WTC11 (cell line): ENCODE data around the gene TTLL12. TPM values are rescaled to one million over a fixed set of nuclear protein-coding genes. Genes with fewer than 3 reads are reported as not detected.

Source experiments
- ATAC-seq: fragments of 200-7000 bp; cut with Tn5 transposase; 2 replicates; pipeline ENCODE4 v1.10.0; 2021; ENCODE audit warnings: mild to moderate bottlenecking, moderate library complexity
- CTCF ChIA-PET: fragments of 300-600 bp; sonication (Branson Sonifier 250); formaldehyde crosslinking; loops from one replicate; lab custom pipeline; 2021; ENCODE audit warnings: antibody characterized with exemption; lab: Charles Lee
- POLR2A ChIA-PET: fragments of 350-600 bp; sonication (Branson Sonifier 250); formaldehyde crosslinking; loops from one replicate; lab custom pipeline; 2021; ENCODE audit warnings: antibody characterized with exemption; lab: Charles Lee
- DNase-seq: peaks from one replicate; pipeline ENCODE4 v3.0.0; 2021; ENCODE audit warnings: low spot score
- H3K27ac Mint-ChIP-seq: 2 replicates; pipeline ENCODE4 v1.8.0; 2021; ENCODE audit warnings: mixed read lengths
- H3K27me3 Mint-ChIP-seq: 2 replicates; pipeline ENCODE4 v1.8.0; 2021; ENCODE audit warnings: low read depth, mild to moderate bottlenecking, moderate library complexity, mixed read lengths
- H3K36me3 Mint-ChIP-seq: 2 replicates; pipeline ENCODE4 v1.8.0; 2021; ENCODE audit warnings: mixed read lengths
- H3K4me1 Mint-ChIP-seq: 2 replicates; pipeline ENCODE4 v1.8.0; 2022; ENCODE audit warnings: mixed read lengths
- H3K4me3 Mint-ChIP-seq: 2 replicates; pipeline ENCODE4 v1.8.0; 2021; ENCODE audit warnings: mild to moderate bottlenecking, moderate library complexity, mixed read lengths
- H3K9me3 Mint-ChIP-seq: 2 replicates; pipeline ENCODE4 v1.8.0; 2021; ENCODE audit warnings: mixed read lengths
- ATF1 ChIP-seq: sonication (generic); formaldehyde crosslinking; IDR thresholded peaks from 2 replicates; pipeline ENCODE4 v1.8.1; 2023; ENCODE audit warnings: mild to moderate bottlenecking, moderate library complexity, missing genetic modification reagents
- CREM ChIP-seq: sonication (generic); formaldehyde crosslinking; IDR thresholded peaks from 2 replicates; pipeline ENCODE4 v1.8.1; 2022; ENCODE audit warnings: mild to moderate bottlenecking, missing genetic modification reagents, moderate library complexity
- GABPB1 ChIP-seq: sonication (generic); formaldehyde crosslinking; IDR thresholded peaks from 2 replicates; pipeline ENCODE4 v1.8.1; 2023; ENCODE audit warnings: mild to moderate bottlenecking, missing genetic modification reagents
- SMAD4 ChIP-seq: sonication (generic); formaldehyde crosslinking; IDR thresholded peaks from 2 replicates; pipeline ENCODE4 v1.8.0; 2022; ENCODE audit warnings: mild to moderate bottlenecking, missing genetic modification reagents
- SOX15 ChIP-seq: fragments of 250-450 bp; sonication (Bioruptor Pico); IDR thresholded peaks from 2 replicates; pipeline ENCODE4 v1.9.0; 2021; ENCODE audit warnings: mild to moderate bottlenecking
- TP53 ChIP-seq: sonication (generic); formaldehyde crosslinking; IDR thresholded peaks from 2 replicates; pipeline ENCODE4 v1.8.1; 2023; ENCODE audit warnings: mild to moderate bottlenecking, missing genetic modification reagents
- ZNF219 ChIP-seq: sonication (generic); formaldehyde crosslinking; IDR thresholded peaks from 2 replicates; pipeline ENCODE4 v1.8.0; 2023; ENCODE audit warnings: missing genetic modification reagents, mild to moderate bottlenecking, borderline replicate concordance
- ZNF416 ChIP-seq: fragments of 250-450 bp; sonication (Bioruptor Pico); IDR thresholded peaks from 2 replicates; pipeline ENCODE4 v1.9.0; 2021; ENCODE audit warnings: mild to moderate bottlenecking, inconsistent platforms
- total RNA-seq: library from RNA; stranded (reverse); gene quantifications from 3 replicates; pipeline ENCODE4 v1.2.3, GENCODE V29; 2021
- TF ChIP-seq, protein P1 (sequence below): sonication (generic); formaldehyde crosslinking; conservative IDR thresholded peaks from 2 replicates; pipeline ENCODE4 v1.8.1; 2023; ENCODE audit warnings: mild to moderate bottlenecking, low read depth, missing genetic modification reagents, moderate library complexity
- TF ChIP-seq, protein P2 (sequence below): fragments of 250-450 bp; sonication (Bioruptor Pico); IDR thresholded peaks from 2 replicates; pipeline ENCODE4 v1.9.0; 2021; ENCODE audit warnings: moderate library complexity, mild to moderate bottlenecking, inconsistent platforms, borderline replicate concordance
- TF ChIP-seq, protein P3 (sequence below): sonication (generic); formaldehyde crosslinking; IDR thresholded peaks from 2 replicates; pipeline ENCODE4 v1.8.1; 2023; ENCODE audit warnings: mild to moderate bottlenecking, moderate library complexity, missing genetic modification reagents
- TF ChIP-seq, protein P4 (sequence below): sonication (generic); formaldehyde crosslinking; IDR thresholded peaks from 2 replicates; pipeline ENCODE4 v1.8.1; 2022; ENCODE audit warnings: missing genetic modification reagents, borderline replicate concordance
- TF ChIP-seq, protein P5 (sequence below): fragments of 250-450 bp; sonication (Bioruptor Pico); IDR thresholded peaks from 2 replicates; pipeline ENCODE4 v1.9.0; 2021; ENCODE audit warnings: mild to moderate bottlenecking
- TF ChIP-seq, protein P6 (sequence below): fragments of 200-600 bp; IDR thresholded peaks from 2 replicates; pipeline ENCODE4 v1.8.0; 2022; ENCODE audit warnings: antibody characterized with exemption
- TF ChIP-seq, protein P7 (sequence below): sonication (generic); formaldehyde crosslinking; IDR thresholded peaks from 2 replicates; pipeline ENCODE4 v1.8.0; 2022; ENCODE audit warnings: mild to moderate bottlenecking, missing genetic modification reagents
- TF ChIP-seq, protein P8 (sequence below): sonication (generic); formaldehyde crosslinking; IDR thresholded peaks from 2 replicates; pipeline ENCODE4 v1.8.1; 2022; ENCODE audit warnings: low read depth, mild to moderate bottlenecking, moderate library complexity, missing genetic modification reagents, borderline replicate concordance
- TF ChIP-seq, protein P9 (sequence below): fragments of 250-450 bp; sonication (Bioruptor Pico); IDR thresholded peaks from 2 replicates; pipeline ENCODE4 v1.8.0; 2021; ENCODE audit warnings: mild to moderate bottlenecking

TTLL12 gene
- total RNA-seq, 1 experiment from 2014 or later = 134 TPM

DNA sequence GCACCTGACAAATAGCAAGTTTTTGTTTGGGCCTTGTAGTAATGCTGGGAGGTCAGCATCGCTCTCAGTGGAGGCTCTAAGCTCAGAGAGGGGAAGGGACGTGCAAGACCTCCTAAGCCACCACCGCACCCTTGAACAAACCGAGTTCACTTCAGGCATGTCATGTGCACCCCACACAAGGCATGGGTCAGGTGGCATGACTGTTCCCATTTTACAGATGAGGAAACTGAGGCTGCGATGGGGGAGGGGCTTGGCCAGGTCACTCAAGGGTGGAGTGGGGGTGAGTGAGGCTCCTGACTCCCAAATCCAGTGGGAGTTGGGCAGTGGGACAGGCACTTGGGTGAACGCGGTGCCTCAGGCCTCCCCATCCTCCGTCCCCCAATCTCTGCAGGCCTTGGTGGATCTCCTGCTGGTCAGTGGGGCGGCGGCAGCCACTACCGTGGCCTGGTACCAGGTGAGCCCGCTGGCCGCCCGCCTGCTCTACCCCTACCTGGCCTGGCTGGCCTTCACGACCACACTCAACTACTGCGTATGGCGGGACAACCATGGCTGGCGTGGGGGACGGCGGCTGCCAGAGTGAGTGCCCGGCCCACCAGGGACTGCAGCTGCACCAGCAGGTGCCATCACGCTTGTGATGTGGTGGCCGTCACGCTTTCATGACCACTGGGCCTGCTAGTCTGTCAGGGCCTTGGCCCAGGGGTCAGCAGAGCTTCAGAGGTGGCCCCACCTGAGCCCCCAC, 24.4 kb downstream of the TTLL12 start:
- no peak for ATAC-seq
- H3K4me1 Mint-ChIP-seq = no peaks in the 10 kb centered on the region
- no peak overlapping the region for H3K27ac Mint-ChIP-seq
- no peak for DNase-seq
- ChIA-PET POLR2A (interaction anchor here (0.5 to 1.0 kb wide), 2 partner anchors 25 to 75 kb away, joined by 3 read pairs; no protein-coding TSS in a partner anchor), CTCF (interaction anchor here (0.7 to 1.0 kb wide), 4 partner anchors 17 to 66 kb away, joined by 3 read pairs; partner anchors contain the start of gene TTLL12)
- no peak for TF ChIP-seq ATF1 (CRISPR knock-in tag)
- TF ChIP-seq ZNF416 (CRISPR knock-in tag) = no peak
- TF ChIP-seq, protein P1, sequence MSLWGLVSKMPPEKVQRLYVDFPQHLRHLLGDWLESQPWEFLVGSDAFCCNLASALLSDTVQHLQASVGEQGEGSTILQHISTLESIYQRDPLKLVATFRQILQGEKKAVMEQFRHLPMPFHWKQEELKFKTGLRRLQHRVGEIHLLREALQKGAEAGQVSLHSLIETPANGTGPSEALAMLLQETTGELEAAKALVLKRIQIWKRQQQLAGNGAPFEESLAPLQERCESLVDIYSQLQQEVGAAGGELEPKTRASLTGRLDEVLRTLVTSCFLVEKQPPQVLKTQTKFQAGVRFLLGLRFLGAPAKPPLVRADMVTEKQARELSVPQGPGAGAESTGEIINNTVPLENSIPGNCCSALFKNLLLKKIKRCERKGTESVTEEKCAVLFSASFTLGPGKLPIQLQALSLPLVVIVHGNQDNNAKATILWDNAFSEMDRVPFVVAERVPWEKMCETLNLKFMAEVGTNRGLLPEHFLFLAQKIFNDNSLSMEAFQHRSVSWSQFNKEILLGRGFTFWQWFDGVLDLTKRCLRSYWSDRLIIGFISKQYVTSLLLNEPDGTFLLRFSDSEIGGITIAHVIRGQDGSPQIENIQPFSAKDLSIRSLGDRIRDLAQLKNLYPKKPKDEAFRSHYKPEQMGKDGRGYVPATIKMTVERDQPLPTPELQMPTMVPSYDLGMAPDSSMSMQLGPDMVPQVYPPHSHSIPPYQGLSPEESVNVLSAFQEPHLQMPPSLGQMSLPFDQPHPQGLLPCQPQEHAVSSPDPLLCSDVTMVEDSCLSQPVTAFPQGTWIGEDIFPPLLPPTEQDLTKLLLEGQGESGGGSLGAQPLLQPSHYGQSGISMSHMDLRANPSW = no peak
- TF ChIP-seq, protein P2, sequence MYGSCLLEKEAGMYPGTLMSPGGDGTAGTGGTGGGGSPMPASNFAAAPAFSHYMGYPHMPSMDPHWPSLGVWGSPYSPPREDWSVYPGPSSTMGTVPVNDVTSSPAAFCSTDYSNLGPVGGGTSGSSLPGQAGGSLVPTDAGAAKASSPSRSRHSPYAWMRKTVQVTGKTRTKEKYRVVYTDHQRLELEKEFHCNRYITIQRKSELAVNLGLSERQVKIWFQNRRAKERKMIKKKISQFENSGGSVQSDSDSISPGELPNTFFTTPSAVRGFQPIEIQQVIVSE (CRISPR knock-in tag) = no peak
- TF ChIP-seq, protein P3, sequence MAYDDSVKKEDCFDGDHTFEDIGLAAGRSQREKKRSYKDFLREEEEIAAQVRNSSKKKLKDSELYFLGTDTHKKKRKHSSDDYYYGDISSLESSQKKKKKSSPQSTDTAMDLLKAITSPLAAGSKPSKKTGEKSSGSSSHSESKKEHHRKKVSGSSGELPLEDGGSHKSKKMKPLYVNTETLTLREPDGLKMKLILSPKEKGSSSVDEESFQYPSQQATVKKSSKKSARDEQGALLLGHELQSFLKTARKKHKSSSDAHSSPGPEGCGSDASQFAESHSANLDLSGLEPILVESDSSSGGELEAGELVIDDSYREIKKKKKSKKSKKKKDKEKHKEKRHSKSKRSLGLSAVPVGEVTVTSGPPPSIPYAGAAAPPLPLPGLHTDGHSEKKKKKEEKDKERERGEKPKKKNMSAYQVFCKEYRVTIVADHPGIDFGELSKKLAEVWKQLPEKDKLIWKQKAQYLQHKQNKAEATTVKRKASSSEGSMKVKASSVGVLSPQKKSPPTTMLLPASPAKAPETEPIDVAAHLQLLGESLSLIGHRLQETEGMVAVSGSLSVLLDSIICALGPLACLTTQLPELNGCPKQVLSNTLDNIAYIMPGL (CRISPR knock-in tag) = no peak
- TF ChIP-seq, protein P4, sequence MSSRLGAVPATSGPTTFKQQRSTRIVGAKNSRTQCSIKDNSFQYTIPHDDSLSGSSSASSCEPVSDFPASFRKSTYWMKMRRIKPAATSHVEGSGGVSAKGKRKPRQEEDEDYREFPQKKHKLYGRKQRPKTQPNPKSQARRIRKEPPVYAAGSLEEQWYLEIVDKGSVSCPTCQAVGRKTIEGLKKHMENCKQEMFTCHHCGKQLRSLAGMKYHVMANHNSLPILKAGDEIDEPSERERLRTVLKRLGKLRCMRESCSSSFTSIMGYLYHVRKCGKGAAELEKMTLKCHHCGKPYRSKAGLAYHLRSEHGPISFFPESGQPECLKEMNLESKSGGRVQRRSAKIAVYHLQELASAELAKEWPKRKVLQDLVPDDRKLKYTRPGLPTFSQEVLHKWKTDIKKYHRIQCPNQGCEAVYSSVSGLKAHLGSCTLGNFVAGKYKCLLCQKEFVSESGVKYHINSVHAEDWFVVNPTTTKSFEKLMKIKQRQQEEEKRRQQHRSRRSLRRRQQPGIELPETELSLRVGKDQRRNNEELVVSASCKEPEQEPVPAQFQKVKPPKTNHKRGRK (CRISPR knock-in tag) = no peak
- TF ChIP-seq SOX15 (CRISPR knock-in tag) = no peak
- TF ChIP-seq, protein P5, sequence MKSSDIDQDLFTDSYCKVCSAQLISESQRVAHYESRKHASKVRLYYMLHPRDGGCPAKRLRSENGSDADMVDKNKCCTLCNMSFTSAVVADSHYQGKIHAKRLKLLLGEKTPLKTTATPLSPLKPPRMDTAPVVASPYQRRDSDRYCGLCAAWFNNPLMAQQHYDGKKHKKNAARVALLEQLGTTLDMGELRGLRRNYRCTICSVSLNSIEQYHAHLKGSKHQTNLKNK (CRISPR knock-in tag) = no peak
- TF ChIP-seq, protein P6, sequence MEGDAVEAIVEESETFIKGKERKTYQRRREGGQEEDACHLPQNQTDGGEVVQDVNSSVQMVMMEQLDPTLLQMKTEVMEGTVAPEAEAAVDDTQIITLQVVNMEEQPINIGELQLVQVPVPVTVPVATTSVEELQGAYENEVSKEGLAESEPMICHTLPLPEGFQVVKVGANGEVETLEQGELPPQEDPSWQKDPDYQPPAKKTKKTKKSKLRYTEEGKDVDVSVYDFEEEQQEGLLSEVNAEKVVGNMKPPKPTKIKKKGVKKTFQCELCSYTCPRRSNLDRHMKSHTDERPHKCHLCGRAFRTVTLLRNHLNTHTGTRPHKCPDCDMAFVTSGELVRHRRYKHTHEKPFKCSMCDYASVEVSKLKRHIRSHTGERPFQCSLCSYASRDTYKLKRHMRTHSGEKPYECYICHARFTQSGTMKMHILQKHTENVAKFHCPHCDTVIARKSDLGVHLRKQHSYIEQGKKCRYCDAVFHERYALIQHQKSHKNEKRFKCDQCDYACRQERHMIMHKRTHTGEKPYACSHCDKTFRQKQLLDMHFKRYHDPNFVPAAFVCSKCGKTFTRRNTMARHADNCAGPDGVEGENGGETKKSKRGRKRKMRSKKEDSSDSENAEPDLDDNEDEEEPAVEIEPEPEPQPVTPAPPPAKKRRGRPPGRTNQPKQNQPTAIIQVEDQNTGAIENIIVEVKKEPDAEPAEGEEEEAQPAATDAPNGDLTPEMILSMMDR = no peak
- no peaks in the 10 kb centered on the region for H3K27me3 Mint-ChIP-seq
- peaks cover 2% of the 10 kb centered on the region; the same call in 1 of the 2 replicates for H3K36me3 Mint-ChIP-seq
- no peaks in the 10 kb centered on the region for H3K9me3 Mint-ChIP-seq
- H3K4me3 Mint-ChIP-seq = no peak overlapping the region

DNA sequence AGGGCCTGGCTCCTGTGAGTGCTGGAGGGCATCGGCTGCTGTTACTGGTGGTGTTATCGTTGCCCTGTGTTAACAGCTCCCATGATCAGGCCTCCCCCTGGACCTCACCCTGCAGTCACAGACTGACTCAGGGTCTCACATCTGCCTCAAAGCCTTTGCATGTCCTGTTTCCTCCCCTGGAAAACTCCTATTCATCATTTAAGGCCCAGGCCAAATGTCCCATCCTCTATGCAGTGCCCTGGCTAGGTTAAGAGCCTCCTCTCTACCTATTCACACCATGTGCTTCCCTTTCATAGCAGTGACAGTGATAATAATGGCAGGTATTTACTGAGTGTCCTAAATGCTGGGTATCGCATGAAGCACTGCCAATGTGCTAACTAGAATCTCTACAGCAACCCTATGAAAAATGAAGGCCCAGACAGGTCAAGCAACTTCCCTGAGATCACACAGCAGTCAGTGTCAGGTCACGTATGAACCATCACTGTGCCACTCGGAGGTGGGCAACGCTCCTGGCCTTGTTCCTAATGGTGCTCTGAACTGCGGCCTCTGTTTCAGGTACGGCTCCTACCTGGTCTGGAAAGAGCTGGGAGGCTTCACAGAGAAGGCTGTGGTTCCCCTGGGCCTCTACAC, 26.3 kb downstream of the TTLL12 start:
- POLR2A ChIA-PET = no interaction called here
- TF ChIP-seq, protein P7, sequence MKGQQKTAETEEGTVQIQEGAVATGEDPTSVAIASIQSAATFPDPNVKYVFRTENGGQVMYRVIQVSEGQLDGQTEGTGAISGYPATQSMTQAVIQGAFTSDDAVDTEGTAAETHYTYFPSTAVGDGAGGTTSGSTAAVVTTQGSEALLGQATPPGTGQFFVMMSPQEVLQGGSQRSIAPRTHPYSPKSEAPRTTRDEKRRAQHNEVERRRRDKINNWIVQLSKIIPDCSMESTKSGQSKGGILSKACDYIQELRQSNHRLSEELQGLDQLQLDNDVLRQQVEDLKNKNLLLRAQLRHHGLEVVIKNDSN (CRISPR knock-in tag) = no peak
- TF ChIP-seq CREM (CRISPR knock-in tag) (no peak), ZNF219 (CRISPR knock-in tag) (no peak), GABPB1 (CRISPR knock-in tag) (no peak), TP53 (CRISPR knock-in tag) (no peak), SMAD4 (CRISPR knock-in tag) (no peak)
- TF ChIP-seq, protein P8, sequence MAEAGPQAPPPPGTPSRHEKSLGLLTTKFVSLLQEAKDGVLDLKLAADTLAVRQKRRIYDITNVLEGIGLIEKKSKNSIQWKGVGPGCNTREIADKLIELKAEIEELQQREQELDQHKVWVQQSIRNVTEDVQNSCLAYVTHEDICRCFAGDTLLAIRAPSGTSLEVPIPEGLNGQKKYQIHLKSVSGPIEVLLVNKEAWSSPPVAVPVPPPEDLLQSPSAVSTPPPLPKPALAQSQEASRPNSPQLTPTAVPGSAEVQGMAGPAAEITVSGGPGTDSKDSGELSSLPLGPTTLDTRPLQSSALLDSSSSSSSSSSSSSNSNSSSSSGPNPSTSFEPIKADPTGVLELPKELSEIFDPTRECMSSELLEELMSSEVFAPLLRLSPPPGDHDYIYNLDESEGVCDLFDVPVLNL = no peak
- TF ChIP-seq, protein P9, sequence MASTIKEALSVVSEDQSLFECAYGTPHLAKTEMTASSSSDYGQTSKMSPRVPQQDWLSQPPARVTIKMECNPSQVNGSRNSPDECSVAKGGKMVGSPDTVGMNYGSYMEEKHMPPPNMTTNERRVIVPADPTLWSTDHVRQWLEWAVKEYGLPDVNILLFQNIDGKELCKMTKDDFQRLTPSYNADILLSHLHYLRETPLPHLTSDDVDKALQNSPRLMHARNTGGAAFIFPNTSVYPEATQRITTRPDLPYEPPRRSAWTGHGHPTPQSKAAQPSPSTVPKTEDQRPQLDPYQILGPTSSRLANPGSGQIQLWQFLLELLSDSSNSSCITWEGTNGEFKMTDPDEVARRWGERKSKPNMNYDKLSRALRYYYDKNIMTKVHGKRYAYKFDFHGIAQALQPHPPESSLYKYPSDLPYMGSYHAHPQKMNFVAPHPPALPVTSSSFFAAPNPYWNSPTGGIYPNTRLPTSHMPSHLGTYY = no peak
- TF ChIP-seq, all 79 proteins: peak for 0
- CTCF ChIA-PET = no interaction called here
- Mint-ChIP-seq H3K27me3 (no peaks in the 10 kb centered on the region), H3K36me3 (no peaks in the 10 kb centered on the region), H3K4me3 (no peak overlapping the region), H3K27ac (no peak overlapping the region), H3K9me3 (no peaks in the 10 kb centered on the region), H3K4me1 (no peaks in the 10 kb centered on the region)
- no peak for ATAC-seq
- DNase-seq = no peak
